GM12878 (cell line): Measurements from ENCODE around the gene RASGRF2. TPM values are rescaled to one million over a fixed set of nuclear protein-coding genes. Genes with fewer than 3 reads are reported as not detected.

Source experiments
- ATAC-seq: fragments of 200-7000 bp; cut with Tn5 transposase; 3 replicates; pipeline ENCODE4 v1.9.1; 2020; ENCODE audit warnings: mild to moderate bottlenecking, moderate library complexity
- BruUV-seq: library from RNA; stranded (reverse); fragments of 400-500 nt; replicated peaks from 2 replicates; lab custom pipeline; 2021; lab: Mats Ljungman, UMichigan
- CTCF ChIA-PET: fragments of 300-600 bp; sonication (Branson Sonifier 250); formaldehyde crosslinking; extraction: SDS; loops from one replicate; lab custom pipeline; 2021; ENCODE audit warnings: inconsistent platforms; lab: Yijun Ruan, JAX
- POLR2A ChIA-PET: fragments of 350-600 bp; formaldehyde crosslinking; extraction: SDS; loops from one replicate; lab custom pipeline; 2021; ENCODE audit warnings: inconsistent platforms; lab: Charles Lee
- RAD21 ChIA-PET: fragments of 300-600 bp; sonication (Branson Sonifier 250); formaldehyde crosslinking; loops from one replicate; lab custom pipeline; 2023; ENCODE audit warnings: antibody characterized with exemption; ENCODE audit not compliant: unreplicated experiment; lab: Charles Lee
- SMC1A ChIA-PET: fragments of 300-600 bp; sonication (Branson Sonifier 250); formaldehyde crosslinking; loops from one replicate; lab custom pipeline; 2023; ENCODE audit not compliant: unreplicated experiment, uncharacterized antibody; lab: Charles Lee
- DNase-seq: peaks from one replicate; pipeline ENCODE4 v3.0.0-alpha.2; 2011; ENCODE audit warnings: low read depth, low spot score
- FAIRE-seq: peaks from 3 replicates; lab custom pipeline; 2011; peaks lifted over from hg19 to GRCh38; lab: Jason Lieb, UNC
- H2AFZ ChIP-seq: 2 replicates; pipeline ENCODE4 v1.6.0; 2011; ENCODE audit warnings: low read depth, low read length, control low read depth; ENCODE audit not compliant: control insufficient read depth
- H3K27ac ChIP-seq: 2 replicates; pipeline ENCODE4 v1.5.1; 2011; ENCODE audit warnings: control low read depth; ENCODE audit not compliant: control insufficient read depth, insufficient read depth
- H3K27me3 ChIP-seq, 2 experiments: replicated peaks in 1 of 2; 2 replicates each; pipeline versions ENCODE4 v1.6.0 to v1.6.1; 2011; ENCODE audit warnings: low read length in 1 of 2; ENCODE audit not compliant: control insufficient read depth in 2 of 2, insufficient read depth in 2 of 2
- H3K36me3 ChIP-seq, 2 experiments: 2 replicates each; pipeline ENCODE4 v1.5.1; 2011; ENCODE audit warnings: low read length in 1 of 2; ENCODE audit not compliant: control insufficient read depth in 2 of 2, insufficient read depth in 2 of 2
- H3K4me1 ChIP-seq: 2 replicates; pipeline ENCODE4 v1.6.1; 2011; ENCODE audit warnings: mild to moderate bottlenecking, low read length, moderate library complexity, mixed read lengths; ENCODE audit not compliant: control insufficient read depth, insufficient read depth
- H3K4me2 ChIP-seq: 2 replicates; pipeline ENCODE4 v1.6.0; 2011; ENCODE audit warnings: control low read depth; ENCODE audit not compliant: control insufficient read depth, insufficient read depth
- H3K4me3 ChIP-seq: fragments of 200-600 bp; sonication (generic); 2 replicates; pipeline ENCODE4 v1.5.1; 2016
- H3K79me2 ChIP-seq: 2 replicates; pipeline ENCODE4 v1.6.0; 2011; ENCODE audit warnings: low read length; ENCODE audit not compliant: control insufficient read depth, insufficient read depth
- H3K9ac ChIP-seq: 2 replicates; pipeline ENCODE4 v1.8.0; 2011; ENCODE audit warnings: low read length, control low read depth, mixed read lengths; ENCODE audit not compliant: control insufficient read depth, insufficient read depth
- H3K9me3 ChIP-seq: replicated peaks from 3 replicates; pipeline ENCODE4 v1.5.1; 2011; ENCODE audit warnings: mild to moderate bottlenecking, low read length; ENCODE audit not compliant: control insufficient read depth, insufficient read depth
- H4K20me1 ChIP-seq: 2 replicates; pipeline ENCODE4 v1.6.0; 2011; ENCODE audit not compliant: control insufficient read depth, insufficient read depth
- BCLAF1 ChIP-seq: fragments of 450-650 bp; IDR thresholded peaks from 2 replicates; pipeline ENCODE4 v1.6.1; 2017; ENCODE audit warnings: antibody characterized with exemption, mild to moderate bottlenecking, moderate library complexity
- IKZF2 ChIP-seq, 2 experiments: fragments of 450-650 bp; IDR thresholded peaks; 2 replicates each; pipeline ENCODE4 v1.6.1; 2017; ENCODE audit warnings: mild to moderate bottlenecking in 2 of 2, moderate library complexity in 2 of 2
- KDM1A ChIP-seq: fragments of 200-600 bp; sonication (generic); IDR thresholded peaks from 2 replicates; pipeline ENCODE4 v1.6.1; 2016; ENCODE audit warnings: borderline replicate concordance
- LARP7 ChIP-seq: fragments of 450-650 bp; IDR thresholded peaks from 2 replicates; pipeline ENCODE4 v1.6.1; 2017; ENCODE audit warnings: mild to moderate bottlenecking
- MYB ChIP-seq: fragments of 150-350 bp; IDR thresholded peaks from 2 replicates; pipeline ENCODE4 v1.6.1; 2014; ENCODE audit warnings: mild to moderate bottlenecking, low read depth, low read length, borderline replicate concordance
- NFYB ChIP-seq: IDR thresholded peaks from 2 replicates; pipeline ENCODE4 v1.6.1; 2011; ENCODE audit warnings: low read depth, mild to moderate bottlenecking, low read length, improper control_type of control experiment, moderate library complexity; ENCODE audit not compliant: insufficient read depth
- POLR2AphosphoS5 ChIP-seq: IDR thresholded peaks from 2 replicates; pipeline ENCODE4 v1.6.1; 2011; ENCODE audit warnings: mild to moderate bottlenecking, low read length, inconsistent platforms
- PRDM15 ChIP-seq: fragments of 450-650 bp; formaldehyde crosslinking; IDR thresholded peaks from 2 replicates; pipeline ENCODE4 v1.4.0; 2020; ENCODE audit warnings: mild to moderate bottlenecking, moderate library complexity
- RBBP5 ChIP-seq: fragments of 200-600 bp; sonication (generic); conservative IDR thresholded peaks from 2 replicates; pipeline ENCODE4 v1.6.1; 2016
- SMARCA5 ChIP-seq: fragments of 450-650 bp; IDR thresholded peaks from 2 replicates; pipeline ENCODE4 v1.6.1; 2017; ENCODE audit warnings: mild to moderate bottlenecking
- STAT1 ChIP-seq: fragments of 450-650 bp; conservative IDR thresholded peaks from 2 replicates; pipeline ENCODE4 v1.6.1; 2014; ENCODE audit warnings: antibody characterized with exemption, mild to moderate bottlenecking
- SUZ12 ChIP-seq: fragments of 200-600 bp; sonication (generic); IDR thresholded peaks from one replicate; pipeline ENCODE4 v1.6.1; 2018; ENCODE audit warnings: antibody characterized with exemption, mild to moderate bottlenecking; ENCODE audit not compliant: unreplicated experiment
- TAF1 ChIP-seq: IDR thresholded peaks from 2 replicates; pipeline ENCODE4 v1.6.1; 2011; ENCODE audit warnings: mild to moderate bottlenecking, low read depth, low read length, borderline replicate concordance
- TCF3 ChIP-seq: IDR thresholded peaks from 2 replicates; pipeline ENCODE4 v1.6.1; 2012; ENCODE audit warnings: low read depth, mild to moderate bottlenecking, low read length, borderline replicate concordance; ENCODE audit not compliant: insufficient read depth
- YY1 ChIP-seq: IDR thresholded peaks from 2 replicates; pipeline ENCODE4 v1.6.1; 2011; ENCODE audit warnings: low read depth, mild to moderate bottlenecking, low read length
- WGBS: methylation state at CpG from one replicate; pipeline ENCODE4 v1.1.6; 2016; ENCODE audit warnings: low lambda C conversion rate; ENCODE audit not compliant: insufficient replicate concordance, insufficient coverage; ENCODE audit errors: missing lambda C conversion rate; 5-methylcytosine and 5-hydroxymethylcytosine counted together
- in situ Hi-C: fragments of 300-500 bp; cut with MboI; formaldehyde crosslinking; loops from 9 replicates; pipeline ENCODE4 v1.14.3; 2018; ENCODE audit warnings: mixed read lengths
- intact Hi-C: fragments of 100-400 bp; cut with micrococcal nuclease; formaldehyde crosslinking; loops from one replicate; pipeline ENCODE4 v1.14.2; 2022; ENCODE audit not compliant: unreplicated experiment
- polyA plus RNA-seq, 11 experiments: library from polyadenylated mRNA; depleted of rRNA in 4 of 11; unstranded in 6 of 11; stranded (reverse) in 5 of 11; fragments of >200 nt; fragmentation: Nextera tagmentation in 4 of 11; fragmentation: Illumina TruSeq in 1 of 11; extraction: Ambion mirVana in 4 of 11; extraction: Trizol in 1 of 11; gene quantifications; 1 replicate in 1 of 11; 2 replicates in 10 of 11; pipeline versions ENCODE4 v1.2.1 to v1.2.3, GENCODE V29; 2011 to 2016; ENCODE audit warnings: inconsistent platforms in 2 of 11, missing spikeins in 2 of 11, low read depth in 1 of 11
- total RNA-seq, 4 experiments: library from RNA; depleted of rRNA in 3 of 4; stranded (reverse); fragments of >200 nt in 3 of 4; fragmentation: Illumina TruSeq in 1 of 4; extraction: Trizol in 1 of 4; gene quantifications; 2 replicates each; pipeline versions ENCODE4 v1.2.1 to v1.2.3, GENCODE V29; 2013 to 2021

Gene RASGRF2
- total and polyA plus RNA-seq, 10 of the 15 experiments (the other 5 are each of a cell fraction or from before 2014, with no cell fraction given), result 0.05 to 0.24 (median 0.07) TPM

GRCh38 chr5:81077105-81077504 lies 116.9 kb downstream of the RASGRF2 start (continued):
- TF ChIP-seq POLR2AphosphoS5 (no peak), STAT1 (no peak), SUZ12 (no peak), BCLAF1 (no peak), IKZF2 (IDR thresholded peaks at IDR 0.05) (no peak), SMARCA5 (no peak), TAF1 (no peak)

GRCh38 chr5:81078930-81079329 lies 118.8 kb downstream of the RASGRF2 start:
- SMC1A ChIA-PET, result no interaction called here
- Histone ChIP-seq H3K79me2 (no peaks in the 10 kb centered on the region), H3K27ac (no peak overlapping the region), H3K4me1 (no peaks in the 10 kb centered on the region), H3K4me3 (no peak overlapping the region), H2AFZ (no peak overlapping the region), H3K9ac (no peak overlapping the region), H4K20me1 (no peaks in the 10 kb centered on the region), H3K36me3 (no peaks in the 10 kb centered on the region), H3K4me2 (no peak overlapping the region), H3K9me3 (no peaks in the 10 kb centered on the region; the same call in 2 of the 3 replicates), H3K27me3 (0 out of 4 replicates have a peak, but pooled peaks cover 0 to 2% of the 10 kb centered on the region in 2 experiments)
- no TSS peak for BruUV-seq
- TF ChIP-seq KDM1A (no peak), NFYB (no peak), LARP7 (no peak), SUZ12 (no peak), YY1 (no peak), TCF3 (no peak), MYB (no peak), RBBP5 (no peak), PRDM15 (CRISPR knock-in tag) (no peak)
- FAIRE-seq (no peak), DNase-seq (no peak), ATAC-seq (no peak)
- CTCF ChIA-PET, result no interaction called here
- in situ Hi-C loops, result no loop called here
- RAD21 ChIA-PET, result no interaction called here
- POLR2A ChIA-PET, result no interaction called here
- 0% methylated on average over 2 of the region's 2 CpGs for WGBS
- intact Hi-C loops, result no loop called here
